Keratinocyte (primary cell): Measurements from ENCODE around the gene MRTFA.

ENCODE experiments used
- EZH2 ChIP-seq: IDR thresholded peaks from one replicate; pipeline ENCODE4 v1.6.1; 2012; ENCODE audit warnings: inconsistent platforms, mild to moderate bottlenecking, low read length, moderate library complexity
- TF ChIP-seq, protein P1 (sequence below), 3 experiments: IDR thresholded peaks in 1 of 3; conservative IDR thresholded peaks in 1 of 3; optimal IDR thresholded peaks in 1 of 3; 2 replicates in 2 of 3; 3 replicates in 1 of 3; pipeline versions ENCODE3 to v1.5.1; 2011; ENCODE audit warnings: low read length in 3 of 3, mild to moderate bottlenecking in 3 of 3, moderate library complexity in 2 of 3, control low read depth in 1 of 3, inconsistent platforms in 1 of 3; ENCODE audit not compliant: insufficient read depth in 2 of 3; ENCODE audit errors: extremely low read depth in 1 of 3

GRCh38 chr22:40535642-40536041 lies 100.9 kb downstream of the MRTFA start:
- TF ChIP-seq EZH2 = no peak
- TF ChIP-seq, protein P1, sequence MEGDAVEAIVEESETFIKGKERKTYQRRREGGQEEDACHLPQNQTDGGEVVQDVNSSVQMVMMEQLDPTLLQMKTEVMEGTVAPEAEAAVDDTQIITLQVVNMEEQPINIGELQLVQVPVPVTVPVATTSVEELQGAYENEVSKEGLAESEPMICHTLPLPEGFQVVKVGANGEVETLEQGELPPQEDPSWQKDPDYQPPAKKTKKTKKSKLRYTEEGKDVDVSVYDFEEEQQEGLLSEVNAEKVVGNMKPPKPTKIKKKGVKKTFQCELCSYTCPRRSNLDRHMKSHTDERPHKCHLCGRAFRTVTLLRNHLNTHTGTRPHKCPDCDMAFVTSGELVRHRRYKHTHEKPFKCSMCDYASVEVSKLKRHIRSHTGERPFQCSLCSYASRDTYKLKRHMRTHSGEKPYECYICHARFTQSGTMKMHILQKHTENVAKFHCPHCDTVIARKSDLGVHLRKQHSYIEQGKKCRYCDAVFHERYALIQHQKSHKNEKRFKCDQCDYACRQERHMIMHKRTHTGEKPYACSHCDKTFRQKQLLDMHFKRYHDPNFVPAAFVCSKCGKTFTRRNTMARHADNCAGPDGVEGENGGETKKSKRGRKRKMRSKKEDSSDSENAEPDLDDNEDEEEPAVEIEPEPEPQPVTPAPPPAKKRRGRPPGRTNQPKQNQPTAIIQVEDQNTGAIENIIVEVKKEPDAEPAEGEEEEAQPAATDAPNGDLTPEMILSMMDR (optimal IDR thresholded peaks at IDR 0.05 in 1 of 3, IDR thresholded peaks at IDR 0.05 in 1 of 3, conservative IDR thresholded peaks at IDR 0.05 in 1 of 3; ENCODE audit: extremely low read depth in 1 of 3, insufficient read depth in 2 of 3, low read length in 3 of 3) = no peak
